HG03175 (cell line): Measurements from ENCODE around the gene TPRG1.

ENCODE experiments used
- ATAC-seq: cut with Tn5 transposase; IDR thresholded peaks from one replicate; pipeline ENCODE4 v1.9.1; 2021; ENCODE audit warnings: mild to moderate bottlenecking, moderate library complexity; ENCODE audit not compliant: unreplicated experiment

Gene TPRG1

GRCh38 chr3:189349772-189350171 is 178.0 kb downstream of the TPRG1 start:
- ATAC-seq, result no peak

- no peak for ATAC-seq
These were observed 181.7 kb downstream of the TPRG1 start for GRCh38 chr3:189353318-189353965.

DNA sequence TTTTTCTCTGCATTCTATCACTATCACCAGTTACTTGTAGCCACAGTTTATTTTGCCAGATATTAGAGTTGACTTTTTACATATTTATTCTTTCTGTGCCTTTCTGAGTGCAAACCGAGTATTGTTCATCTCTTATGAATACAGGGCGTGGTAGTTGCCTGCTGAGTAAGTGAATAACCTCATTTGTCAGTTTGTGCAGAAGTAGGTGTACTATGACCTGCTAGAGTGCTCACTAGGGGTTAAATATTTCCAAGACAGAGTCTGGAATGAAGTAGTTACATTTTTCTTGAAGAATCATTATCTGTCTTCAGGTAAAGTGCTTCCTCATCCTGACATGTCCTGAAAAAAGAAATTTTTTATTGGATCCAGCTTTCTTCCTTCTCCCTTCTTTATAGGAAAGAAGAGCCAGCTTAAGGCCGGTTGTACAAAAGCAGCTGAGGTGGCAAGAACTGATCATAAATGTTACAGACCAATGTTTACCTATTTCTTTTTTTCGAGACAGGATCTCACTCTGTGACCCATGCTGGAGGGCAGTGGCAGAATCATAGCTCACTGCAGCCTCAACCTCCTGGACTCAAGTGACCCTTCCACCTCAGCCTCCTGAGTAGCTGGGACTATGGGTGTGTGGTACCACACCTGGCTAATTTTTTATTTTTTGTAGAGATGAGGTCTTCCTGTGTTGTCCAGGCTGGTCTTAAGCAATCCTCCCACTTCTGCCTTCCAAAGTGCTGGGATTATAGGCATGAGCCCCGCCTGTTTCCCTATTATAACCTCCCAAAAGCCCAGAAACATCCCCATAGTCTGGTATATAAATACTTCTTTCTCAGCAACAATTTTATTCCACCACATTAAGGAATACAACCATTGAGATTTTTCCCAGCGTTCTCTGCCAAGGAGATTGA is 182.5 kb downstream of the TPRG1 start:
- ATAC-seq, result no peak

GRCh38 chr3:189355115-189355480 is 183.3 kb downstream of the TPRG1 start:
- ATAC-seq, result no peak

DNA sequence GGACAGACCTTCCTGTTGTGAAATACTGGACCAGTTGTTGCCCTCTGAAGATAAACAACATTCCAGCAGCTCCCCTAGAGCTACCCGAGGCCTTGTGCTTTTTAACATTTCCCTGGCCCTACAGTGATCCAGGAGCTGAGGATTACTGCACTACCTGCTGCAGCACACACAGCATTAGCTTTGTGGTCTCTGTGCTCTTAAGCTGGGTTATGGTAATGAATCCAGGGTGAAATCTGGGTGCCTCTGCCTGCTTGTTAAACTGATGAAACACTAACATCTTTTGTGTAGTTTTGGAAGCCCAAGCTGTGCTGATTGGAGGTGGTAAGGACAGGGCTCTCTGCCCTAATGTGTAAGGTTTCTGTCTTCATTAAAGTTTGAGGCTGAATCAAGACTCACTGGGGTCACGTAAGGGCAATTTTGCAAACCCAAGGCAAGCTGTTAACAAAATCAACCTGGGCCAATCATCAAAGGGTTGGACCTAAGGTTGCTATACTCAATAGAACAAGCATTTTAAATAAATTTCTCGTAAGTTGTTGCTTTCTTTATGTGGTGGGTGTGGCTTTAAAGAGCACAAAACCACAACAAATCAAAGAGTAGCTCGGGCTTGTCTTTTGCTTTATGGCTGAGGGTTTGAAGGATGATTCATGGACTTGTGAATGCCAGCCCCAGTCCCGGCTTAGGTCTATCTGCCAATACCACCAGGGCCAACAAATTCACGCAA is 183.9 kb downstream of the TPRG1 start:
- no peak for ATAC-seq

DNA sequence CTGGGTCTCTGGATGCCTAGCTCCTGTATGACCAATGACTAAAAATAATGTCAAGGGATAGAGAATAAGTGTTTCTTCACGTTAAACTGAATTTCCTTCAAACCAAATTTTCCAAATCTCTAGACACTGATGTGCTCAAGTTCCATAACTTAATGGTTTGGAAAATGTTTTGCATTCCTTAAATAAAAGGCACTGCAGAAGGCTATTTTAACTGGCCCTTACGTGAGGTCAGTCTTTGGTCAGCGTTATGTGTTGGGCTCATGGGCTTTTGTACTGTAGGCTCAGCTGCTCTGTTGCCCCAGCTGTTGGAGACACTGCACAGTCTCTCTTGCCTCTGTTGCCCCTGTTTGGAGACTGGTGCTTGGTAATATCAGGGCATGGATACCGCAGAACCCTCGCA is 188.5 kb downstream of the TPRG1 start:
- no peak for ATAC-seq

DNA sequence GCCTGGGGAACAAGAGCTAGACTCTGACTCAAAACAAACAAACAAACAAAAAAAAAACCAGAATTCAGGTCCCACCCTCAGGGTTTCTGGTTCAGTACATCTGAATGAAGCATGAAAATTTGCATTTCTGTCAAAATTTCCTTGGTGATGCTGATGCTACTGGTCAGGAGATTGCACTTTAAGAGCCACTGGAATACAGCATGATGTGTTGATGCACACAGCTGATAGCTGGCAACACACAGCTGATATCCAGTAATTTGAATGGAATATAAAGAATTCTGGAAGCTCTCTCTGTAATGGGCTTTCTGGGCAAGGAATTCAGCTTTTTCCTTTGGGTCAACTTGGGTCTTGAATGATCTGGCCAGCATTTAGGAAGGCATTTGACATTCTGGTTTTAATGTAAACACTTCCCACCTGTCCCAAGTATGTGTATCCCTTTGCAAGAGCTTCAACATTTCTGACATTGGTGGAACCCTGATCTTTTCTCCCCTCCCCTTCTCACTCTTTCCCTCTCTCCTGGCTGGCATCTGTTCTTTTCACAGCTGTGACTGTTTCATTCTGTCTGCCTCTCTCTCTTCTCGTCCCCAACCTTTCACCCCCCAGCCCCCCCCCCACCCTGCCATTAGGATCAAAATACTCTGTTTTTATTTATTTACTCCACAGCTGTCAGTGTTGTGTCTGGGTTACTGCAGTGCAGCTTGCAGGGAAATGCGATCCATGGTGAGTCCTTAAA is 189.5 kb downstream of the TPRG1 start:
- ATAC-seq, result no peak

GRCh38 chr3:189363590-189364255 is 192.0 kb downstream of the TPRG1 start:
- ATAC-seq, result no peak

GRCh38 chr3:189365609-189366564 is 194.1 kb downstream of the TPRG1 start:
- ATAC-seq, result no peak

DNA sequence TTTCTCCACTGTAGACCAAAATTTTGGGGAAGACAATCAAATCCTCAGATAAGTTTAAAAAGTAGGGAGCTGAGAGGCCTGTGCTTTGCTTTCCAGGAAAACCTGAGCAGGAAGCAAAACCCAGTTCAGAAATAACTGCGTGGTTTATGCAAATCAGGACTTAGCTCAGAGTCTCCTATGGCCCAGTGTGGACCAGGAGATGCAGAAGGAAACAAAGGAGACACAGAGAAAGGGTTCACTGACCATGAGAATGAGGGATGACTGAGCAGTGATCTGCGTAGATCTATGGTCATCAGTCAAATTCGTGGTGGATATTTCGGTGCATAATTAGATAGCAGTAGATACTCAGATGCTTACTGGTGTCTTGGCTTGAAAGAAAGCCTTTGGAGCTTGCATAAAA is 196.6 kb downstream of the TPRG1 start:
- ATAC-seq, result no peak

GRCh38 chr3:189369636-189370035 is 197.9 kb downstream of the TPRG1 start:
- no peak for ATAC-seq

GRCh38 chr3:189372243-189372642 is 200.5 kb downstream of the TPRG1 start:
- no peak for ATAC-seq
